K562 (cell line): ENCODE results near the gene RNF144A. TPM values are rescaled to one million over a fixed set of nuclear protein-coding genes. Genes with fewer than 3 reads are reported as not detected.

Experiments used
- TRIM28 ChIP-seq: fragments of 450-650 bp; IDR thresholded peaks from 2 replicates; pipeline ENCODE4 v1.6.1; 2017
- ZNF589 ChIP-seq: fragments of 200-800 bp; sonication (Bioruptor generic); IDR thresholded peaks from 2 replicates; pipeline ENCODE4 v1.6.1; 2016; ENCODE audit warnings: low read depth, missing genetic modification characterization, missing compliant biosample characterization
- ZNF75A ChIP-seq: fragments of 450-650 bp; formaldehyde crosslinking; IDR thresholded peaks from 2 replicates; pipeline ENCODE4 v1.4.0; 2020; ENCODE audit warnings: mild to moderate bottlenecking
- ZNF780A ChIP-seq: fragments of 250-450 bp; sonication (Bioruptor Pico); IDR thresholded peaks from 2 replicates; pipeline ENCODE4 v1.5.0; 2021; ENCODE audit warnings: mild to moderate bottlenecking
- polyA plus RNA-seq, 8 experiments: library from polyadenylated mRNA; depleted of rRNA in 4 of 8; stranded (reverse) in 5 of 8; unstranded in 3 of 8; fragments of >200 nt; fragmentation: Nextera tagmentation in 2 of 8; fragmentation: Illumina TruSeq in 1 of 8; extraction: Ambion mirVana in 2 of 8; extraction: Trizol in 1 of 8; gene quantifications; 2 replicates each; pipeline versions ENCODE4 v1.2.1 to v1.2.3, GENCODE V29; 2011 to 2014; ENCODE audit warnings: inconsistent platforms in 1 of 8, missing spikeins in 1 of 8
- total RNA-seq, 7 experiments: library from RNA; depleted of rRNA in 6 of 7; stranded (reverse); fragments of >200 nt in 6 of 7; fragmentation: Illumina TruSeq in 2 of 7; extraction: Trizol in 2 of 7; gene quantifications; 2 replicates each; pipeline versions ENCODE4 v1.2.1 to v1.2.3, GENCODE V29; 2011 to 2021; ENCODE audit warnings: low replicate concordance in 1 of 7
- TF ChIP-seq, protein P1 (sequence below): fragments of 200-600 bp; sonication (generic); IDR thresholded peaks from one replicate; pipeline ENCODE4 v1.6.1; 2012; ENCODE audit warnings: mild to moderate bottlenecking, low read depth, low read length, inconsistent platforms
- TF ChIP-seq, protein P2 (sequence below): fragments of 450-650 bp; formaldehyde crosslinking; IDR thresholded peaks from 2 replicates; pipeline ENCODE4 v1.4.0; 2020; ENCODE audit warnings: mild to moderate bottlenecking

RNF144A gene
- total and polyA plus RNA-seq, 9 of the 15 experiments (the other 6 are each of a cell fraction or from before 2014, with no cell fraction given): 0.96 to 11.3 (median 6.2) TPM

DNA sequence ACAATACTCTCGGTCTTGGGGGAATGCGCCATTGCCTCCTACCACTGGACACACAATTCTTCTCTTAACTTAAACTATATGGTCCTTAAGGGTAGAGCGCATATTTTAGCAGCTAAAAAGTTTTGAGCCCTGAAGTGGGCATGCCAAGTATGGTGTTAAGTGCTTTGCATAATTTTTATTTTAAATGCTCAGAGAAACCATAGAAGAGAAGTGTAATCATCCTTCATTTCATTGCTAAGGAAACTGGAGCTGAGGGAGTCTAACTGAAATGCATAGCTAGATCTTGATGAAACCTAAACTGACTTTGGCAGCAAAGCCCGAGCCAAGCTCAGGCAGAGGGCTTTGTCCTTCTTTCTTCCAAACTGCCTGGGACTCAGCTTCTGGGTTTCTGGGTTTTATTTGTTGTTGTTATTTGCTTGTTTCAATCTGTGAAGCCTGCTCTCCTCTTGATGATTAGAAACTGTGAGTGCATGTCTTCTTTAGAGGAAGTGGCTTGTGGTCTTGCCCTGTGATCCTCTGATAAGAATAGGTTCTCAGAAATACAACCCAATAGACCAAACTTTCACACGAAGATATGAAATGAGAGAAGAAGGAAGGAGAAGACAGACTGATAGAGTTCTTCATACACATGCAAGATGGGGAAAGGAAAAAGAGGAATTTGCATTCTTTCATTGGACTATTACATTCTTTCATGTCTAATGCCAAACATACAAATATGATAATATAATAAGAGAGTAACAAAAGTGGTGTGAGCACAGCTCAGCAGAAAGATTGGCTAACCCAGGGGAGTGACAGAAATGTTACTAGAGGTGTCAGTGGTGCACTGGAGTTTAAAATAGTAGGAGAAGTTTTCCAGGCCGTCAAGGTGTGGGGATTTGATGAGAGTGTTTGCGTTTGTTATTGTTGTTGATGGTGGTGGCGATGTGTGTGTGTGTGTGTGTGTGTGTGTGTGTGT, 7.5 kb upstream of the RNF144A start (continued):
- TF ChIP-seq, protein P1, sequence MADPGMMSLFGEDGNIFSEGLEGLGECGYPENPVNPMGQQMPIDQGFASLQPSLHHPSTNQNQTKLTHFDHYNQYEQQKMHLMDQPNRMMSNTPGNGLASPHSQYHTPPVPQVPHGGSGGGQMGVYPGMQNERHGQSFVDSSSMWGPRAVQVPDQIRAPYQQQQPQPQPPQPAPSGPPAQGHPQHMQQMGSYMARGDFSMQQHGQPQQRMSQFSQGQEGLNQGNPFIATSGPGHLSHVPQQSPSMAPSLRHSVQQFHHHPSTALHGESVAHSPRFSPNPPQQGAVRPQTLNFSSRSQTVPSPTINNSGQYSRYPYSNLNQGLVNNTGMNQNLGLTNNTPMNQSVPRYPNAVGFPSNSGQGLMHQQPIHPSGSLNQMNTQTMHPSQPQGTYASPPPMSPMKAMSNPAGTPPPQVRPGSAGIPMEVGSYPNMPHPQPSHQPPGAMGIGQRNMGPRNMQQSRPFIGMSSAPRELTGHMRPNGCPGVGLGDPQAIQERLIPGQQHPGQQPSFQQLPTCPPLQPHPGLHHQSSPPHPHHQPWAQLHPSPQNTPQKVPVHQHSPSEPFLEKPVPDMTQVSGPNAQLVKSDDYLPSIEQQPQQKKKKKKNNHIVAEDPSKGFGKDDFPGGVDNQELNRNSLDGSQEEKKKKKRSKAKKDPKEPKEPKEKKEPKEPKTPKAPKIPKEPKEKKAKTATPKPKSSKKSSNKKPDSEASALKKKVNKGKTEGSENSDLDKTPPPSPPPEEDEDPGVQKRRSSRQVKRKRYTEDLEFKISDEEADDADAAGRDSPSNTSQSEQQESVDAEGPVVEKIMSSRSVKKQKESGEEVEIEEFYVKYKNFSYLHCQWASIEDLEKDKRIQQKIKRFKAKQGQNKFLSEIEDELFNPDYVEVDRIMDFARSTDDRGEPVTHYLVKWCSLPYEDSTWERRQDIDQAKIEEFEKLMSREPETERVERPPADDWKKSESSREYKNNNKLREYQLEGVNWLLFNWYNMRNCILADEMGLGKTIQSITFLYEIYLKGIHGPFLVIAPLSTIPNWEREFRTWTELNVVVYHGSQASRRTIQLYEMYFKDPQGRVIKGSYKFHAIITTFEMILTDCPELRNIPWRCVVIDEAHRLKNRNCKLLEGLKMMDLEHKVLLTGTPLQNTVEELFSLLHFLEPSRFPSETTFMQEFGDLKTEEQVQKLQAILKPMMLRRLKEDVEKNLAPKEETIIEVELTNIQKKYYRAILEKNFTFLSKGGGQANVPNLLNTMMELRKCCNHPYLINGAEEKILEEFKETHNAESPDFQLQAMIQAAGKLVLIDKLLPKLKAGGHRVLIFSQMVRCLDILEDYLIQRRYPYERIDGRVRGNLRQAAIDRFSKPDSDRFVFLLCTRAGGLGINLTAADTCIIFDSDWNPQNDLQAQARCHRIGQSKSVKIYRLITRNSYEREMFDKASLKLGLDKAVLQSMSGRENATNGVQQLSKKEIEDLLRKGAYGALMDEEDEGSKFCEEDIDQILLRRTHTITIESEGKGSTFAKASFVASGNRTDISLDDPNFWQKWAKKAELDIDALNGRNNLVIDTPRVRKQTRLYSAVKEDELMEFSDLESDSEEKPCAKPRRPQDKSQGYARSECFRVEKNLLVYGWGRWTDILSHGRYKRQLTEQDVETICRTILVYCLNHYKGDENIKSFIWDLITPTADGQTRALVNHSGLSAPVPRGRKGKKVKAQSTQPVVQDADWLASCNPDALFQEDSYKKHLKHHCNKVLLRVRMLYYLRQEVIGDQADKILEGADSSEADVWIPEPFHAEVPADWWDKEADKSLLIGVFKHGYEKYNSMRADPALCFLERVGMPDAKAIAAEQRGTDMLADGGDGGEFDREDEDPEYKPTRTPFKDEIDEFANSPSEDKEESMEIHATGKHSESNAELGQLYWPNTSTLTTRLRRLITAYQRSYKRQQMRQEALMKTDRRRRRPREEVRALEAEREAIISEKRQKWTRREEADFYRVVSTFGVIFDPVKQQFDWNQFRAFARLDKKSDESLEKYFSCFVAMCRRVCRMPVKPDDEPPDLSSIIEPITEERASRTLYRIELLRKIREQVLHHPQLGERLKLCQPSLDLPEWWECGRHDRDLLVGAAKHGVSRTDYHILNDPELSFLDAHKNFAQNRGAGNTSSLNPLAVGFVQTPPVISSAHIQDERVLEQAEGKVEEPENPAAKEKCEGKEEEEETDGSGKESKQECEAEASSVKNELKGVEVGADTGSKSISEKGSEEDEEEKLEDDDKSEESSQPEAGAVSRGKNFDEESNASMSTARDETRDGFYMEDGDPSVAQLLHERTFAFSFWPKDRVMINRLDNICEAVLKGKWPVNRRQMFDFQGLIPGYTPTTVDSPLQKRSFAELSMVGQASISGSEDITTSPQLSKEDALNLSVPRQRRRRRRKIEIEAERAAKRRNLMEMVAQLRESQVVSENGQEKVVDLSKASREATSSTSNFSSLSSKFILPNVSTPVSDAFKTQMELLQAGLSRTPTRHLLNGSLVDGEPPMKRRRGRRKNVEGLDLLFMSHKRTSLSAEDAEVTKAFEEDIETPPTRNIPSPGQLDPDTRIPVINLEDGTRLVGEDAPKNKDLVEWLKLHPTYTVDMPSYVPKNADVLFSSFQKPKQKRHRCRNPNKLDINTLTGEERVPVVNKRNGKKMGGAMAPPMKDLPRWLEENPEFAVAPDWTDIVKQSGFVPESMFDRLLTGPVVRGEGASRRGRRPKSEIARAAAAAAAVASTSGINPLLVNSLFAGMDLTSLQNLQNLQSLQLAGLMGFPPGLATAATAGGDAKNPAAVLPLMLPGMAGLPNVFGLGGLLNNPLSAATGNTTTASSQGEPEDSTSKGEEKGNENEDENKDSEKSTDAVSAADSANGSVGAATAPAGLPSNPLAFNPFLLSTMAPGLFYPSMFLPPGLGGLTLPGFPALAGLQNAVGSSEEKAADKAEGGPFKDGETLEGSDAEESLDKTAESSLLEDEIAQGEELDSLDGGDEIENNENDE: no peak
- no peak for TF ChIP-seq ZNF780A (CRISPR knock-in tag)
- TF ChIP-seq, protein P2, sequence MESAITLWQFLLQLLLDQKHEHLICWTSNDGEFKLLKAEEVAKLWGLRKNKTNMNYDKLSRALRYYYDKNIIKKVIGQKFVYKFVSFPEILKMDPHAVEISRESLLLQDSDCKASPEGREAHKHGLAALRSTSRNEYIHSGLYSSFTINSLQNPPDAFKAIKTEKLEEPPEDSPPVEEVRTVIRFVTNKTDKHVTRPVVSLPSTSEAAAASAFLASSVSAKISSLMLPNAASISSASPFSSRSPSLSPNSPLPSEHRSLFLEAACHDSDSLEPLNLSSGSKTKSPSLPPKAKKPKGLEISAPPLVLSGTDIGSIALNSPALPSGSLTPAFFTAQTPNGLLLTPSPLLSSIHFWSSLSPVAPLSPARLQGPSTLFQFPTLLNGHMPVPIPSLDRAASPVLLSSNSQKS: no peak
- TF ChIP-seq ZNF75A (CRISPR knock-in tag): no peak
- TF ChIP-seq TRIM28: no peak
- no peak; the same call in 1 of the 2 replicates for TF ChIP-seq ZNF589 (CRISPR knock-in tag)
